GM12874 (cell line): Measurements from ENCODE around the gene NKD2.

Experiments
- TF ChIP-seq, protein P1 (sequence below): IDR thresholded peaks from 2 replicates; pipeline ENCODE4 v1.5.1; 2011; ENCODE audit warnings: low read depth, mild to moderate bottlenecking, control low read depth, low read length, moderate library complexity; ENCODE audit not compliant: insufficient read depth

The NKD2 gene

DNA sequence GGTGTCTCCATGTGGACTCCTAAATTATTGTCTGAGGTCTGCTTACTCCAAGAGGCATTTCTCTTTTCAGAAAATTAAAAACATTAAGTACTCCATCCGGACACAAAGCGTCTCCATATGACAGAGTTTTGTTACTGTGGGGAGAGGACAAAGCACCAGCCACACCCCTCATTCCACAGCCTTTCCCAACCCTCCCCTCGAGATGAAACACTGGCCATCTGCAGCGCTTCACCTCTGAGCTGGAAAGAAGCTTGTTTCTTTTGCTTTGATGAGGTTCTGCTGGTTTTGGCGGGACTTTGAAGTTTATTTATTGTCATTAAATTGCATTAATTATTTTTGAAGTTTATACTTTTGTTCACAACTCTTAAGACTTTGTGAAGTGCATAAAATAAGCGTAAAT, 27.6 kb upstream of the NKD2 start:
- TF ChIP-seq, protein P1, sequence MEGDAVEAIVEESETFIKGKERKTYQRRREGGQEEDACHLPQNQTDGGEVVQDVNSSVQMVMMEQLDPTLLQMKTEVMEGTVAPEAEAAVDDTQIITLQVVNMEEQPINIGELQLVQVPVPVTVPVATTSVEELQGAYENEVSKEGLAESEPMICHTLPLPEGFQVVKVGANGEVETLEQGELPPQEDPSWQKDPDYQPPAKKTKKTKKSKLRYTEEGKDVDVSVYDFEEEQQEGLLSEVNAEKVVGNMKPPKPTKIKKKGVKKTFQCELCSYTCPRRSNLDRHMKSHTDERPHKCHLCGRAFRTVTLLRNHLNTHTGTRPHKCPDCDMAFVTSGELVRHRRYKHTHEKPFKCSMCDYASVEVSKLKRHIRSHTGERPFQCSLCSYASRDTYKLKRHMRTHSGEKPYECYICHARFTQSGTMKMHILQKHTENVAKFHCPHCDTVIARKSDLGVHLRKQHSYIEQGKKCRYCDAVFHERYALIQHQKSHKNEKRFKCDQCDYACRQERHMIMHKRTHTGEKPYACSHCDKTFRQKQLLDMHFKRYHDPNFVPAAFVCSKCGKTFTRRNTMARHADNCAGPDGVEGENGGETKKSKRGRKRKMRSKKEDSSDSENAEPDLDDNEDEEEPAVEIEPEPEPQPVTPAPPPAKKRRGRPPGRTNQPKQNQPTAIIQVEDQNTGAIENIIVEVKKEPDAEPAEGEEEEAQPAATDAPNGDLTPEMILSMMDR: no peak

DNA sequence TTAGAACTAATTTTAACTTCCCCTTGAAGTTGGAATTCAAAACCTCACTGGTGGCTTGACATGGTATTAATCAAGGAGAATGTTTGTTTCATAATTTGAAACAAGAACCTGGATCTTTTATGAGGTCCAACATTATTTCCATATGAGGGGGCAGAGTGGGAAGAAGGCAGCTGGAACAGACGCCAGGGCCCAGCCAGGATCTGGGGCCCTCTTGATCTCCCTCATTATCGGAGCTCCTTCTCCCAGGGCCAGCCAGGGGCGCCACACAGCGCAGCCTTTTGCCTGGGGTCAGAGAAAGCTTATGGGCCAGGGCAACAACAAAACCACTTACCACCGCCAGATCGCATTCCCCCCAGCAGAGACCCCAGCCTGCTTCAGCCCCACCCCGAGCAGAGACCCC, 27.1 kb upstream of the NKD2 start:
- TF ChIP-seq, protein P1: no peak

DNA sequence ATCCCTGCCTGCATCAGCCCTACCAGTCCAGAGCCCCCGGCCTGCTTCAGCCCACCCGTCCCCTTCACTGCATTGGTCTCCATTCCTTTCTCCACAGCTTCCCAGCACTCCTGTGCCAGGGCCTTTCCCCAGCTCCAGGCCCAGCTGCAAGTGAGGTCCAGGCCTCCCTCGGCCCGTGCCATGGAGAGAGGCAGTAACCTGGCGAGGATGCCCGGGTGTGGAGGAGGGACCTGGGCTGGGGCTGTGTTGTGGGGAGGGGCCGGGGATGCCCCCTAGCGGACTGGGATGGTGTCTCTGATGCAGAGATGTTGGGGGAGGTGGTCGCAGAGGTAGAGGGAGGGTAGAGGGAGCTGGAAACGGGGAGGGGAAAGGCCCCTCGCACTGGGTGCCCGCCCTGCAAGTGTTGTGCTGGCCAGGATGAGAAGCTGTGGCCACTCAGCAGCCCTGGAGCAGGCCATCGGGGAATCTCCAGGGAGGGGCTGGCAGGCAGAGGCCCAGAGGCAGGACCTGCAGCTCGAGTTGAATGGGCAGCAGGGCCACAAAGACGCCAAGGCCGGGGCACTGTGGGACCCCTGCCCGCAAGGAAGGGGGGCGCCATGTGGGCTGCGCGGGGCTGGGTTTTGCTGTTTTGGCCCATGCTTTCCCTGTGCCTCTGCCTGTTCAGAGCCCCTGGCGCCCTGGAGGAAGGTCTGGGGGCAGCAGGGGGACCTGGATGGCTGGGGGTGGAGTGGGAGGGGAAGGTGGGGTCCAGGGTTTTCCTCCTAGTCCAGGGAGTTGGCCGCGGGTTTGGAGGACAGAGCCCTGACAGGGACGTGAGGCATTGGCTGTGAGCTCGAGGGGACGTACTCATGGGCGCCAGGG, 26.0 kb upstream of the NKD2 start:
- TF ChIP-seq, protein P1: peak; percentile 79

DNA sequence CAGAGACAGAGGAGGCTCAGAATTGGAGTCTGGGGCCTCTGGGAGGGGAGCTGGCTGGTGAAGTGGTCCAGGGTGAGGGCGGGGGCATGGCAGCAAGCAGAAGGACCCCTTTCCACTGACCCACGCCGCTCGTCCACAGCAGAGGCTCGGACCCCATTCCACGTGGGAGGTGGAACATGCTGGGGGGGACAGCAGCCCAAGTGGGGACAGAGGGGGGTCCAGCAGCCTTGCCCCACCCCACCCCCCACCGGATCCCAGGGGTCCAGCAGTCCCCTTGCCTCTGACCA, 25.4 kb upstream of the NKD2 start:
- TF ChIP-seq, protein P1: no peak

DNA sequence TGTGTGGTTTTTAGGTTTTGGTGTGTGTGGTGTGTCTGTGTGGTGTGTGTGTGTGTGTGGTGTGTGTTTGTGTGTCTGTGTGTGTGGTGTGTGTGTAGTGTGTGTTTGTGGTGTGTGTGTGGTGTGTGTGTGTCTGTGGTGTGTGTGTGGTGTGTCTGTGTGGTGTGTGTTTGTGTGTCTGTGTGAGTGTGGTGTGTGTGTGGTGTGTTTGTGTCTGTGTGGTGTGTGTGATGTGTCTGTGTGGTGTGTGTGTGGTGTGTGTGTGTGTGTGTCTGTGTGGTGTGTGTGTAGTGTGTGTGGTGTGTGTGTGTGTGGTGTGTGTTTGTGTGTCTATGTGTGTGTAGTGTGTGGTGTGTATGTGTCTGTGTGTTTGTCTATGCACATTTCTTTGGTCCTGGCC, 25.0 kb upstream of the NKD2 start:
- TF ChIP-seq, protein P1: no peak

DNA sequence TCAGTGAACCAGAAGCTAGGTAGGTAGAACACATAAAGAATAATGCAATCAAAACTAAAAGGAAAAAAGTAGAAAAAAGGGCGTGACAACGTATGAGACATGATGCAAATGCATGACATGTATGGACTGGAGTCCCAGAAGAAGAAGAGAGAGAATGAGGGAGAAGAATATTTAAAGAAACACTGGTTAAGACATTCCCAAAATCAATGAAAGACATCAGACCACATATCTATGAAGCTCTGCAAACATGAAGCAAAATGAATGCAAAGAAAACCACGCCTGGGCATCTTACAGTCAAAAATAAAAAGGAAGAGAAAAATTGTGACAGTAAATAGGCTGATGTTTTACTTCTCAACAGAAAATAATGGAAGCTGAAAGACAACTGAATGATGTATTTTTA, 23.8 kb upstream of the NKD2 start:
- TF ChIP-seq, protein P1: no peak

DNA sequence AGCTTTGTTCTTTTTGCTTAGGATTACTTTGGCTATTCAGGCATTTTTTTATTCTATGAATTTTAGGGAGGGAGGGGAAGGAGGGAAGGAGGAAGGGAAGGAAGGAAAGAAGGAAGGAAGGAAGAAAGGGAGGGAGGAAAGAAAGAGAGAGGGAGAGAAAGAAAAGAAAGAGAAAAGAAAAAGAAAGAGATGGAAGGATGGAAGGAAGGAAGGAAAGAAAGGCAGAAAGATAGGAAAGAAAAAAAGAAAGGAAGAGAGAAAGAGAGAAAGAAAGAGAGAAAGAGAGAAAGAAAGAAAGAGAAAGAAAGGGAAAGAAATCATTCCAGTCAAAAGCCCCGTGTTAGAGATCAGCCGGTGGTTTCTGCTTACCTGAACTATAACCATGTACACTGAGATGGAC, 20.8 kb upstream of the NKD2 start:
- TF ChIP-seq, protein P1: no peak

DNA sequence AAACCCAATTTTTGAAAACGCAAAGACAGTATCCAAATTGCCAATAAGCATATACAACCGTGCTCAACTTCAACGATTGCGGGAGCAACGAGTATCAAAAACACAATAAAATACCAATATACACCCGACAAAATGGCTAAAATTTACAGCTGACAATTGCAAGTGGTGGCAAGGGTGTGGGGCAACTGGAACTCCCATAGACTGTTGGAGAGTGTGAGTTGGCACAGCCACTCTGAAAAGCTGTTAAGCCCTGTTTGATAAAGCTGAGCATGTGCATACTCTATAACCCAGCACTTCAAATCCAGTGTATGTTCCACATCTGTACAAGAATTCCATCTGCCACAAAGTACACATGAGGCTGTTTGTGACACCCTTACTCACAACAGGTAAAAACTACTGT, 20.3 kb upstream of the NKD2 start:
- TF ChIP-seq, protein P1: no peak
